KBM-7 (cell line): Measurements from ENCODE around the gene RPS2.
A peak's percentile ranks its signal among the peaks of the same experiment; 100 is the strongest.

ENCODE experiments used
- DNase-seq: peaks from one replicate; pipeline ENCODE4 v3.0.0-alpha.2; 2015
- in situ Hi-C: fragments of 300-500 bp; cut with MboI; formaldehyde crosslinking; loops from 2 replicates; pipeline ENCODE4 v1.14.3; 2020; ENCODE audit warnings: low sequenced_read_pairs, low pct_unique_long_range_greater_than_20kb, mixed read lengths

RPS2 gene

DNA sequence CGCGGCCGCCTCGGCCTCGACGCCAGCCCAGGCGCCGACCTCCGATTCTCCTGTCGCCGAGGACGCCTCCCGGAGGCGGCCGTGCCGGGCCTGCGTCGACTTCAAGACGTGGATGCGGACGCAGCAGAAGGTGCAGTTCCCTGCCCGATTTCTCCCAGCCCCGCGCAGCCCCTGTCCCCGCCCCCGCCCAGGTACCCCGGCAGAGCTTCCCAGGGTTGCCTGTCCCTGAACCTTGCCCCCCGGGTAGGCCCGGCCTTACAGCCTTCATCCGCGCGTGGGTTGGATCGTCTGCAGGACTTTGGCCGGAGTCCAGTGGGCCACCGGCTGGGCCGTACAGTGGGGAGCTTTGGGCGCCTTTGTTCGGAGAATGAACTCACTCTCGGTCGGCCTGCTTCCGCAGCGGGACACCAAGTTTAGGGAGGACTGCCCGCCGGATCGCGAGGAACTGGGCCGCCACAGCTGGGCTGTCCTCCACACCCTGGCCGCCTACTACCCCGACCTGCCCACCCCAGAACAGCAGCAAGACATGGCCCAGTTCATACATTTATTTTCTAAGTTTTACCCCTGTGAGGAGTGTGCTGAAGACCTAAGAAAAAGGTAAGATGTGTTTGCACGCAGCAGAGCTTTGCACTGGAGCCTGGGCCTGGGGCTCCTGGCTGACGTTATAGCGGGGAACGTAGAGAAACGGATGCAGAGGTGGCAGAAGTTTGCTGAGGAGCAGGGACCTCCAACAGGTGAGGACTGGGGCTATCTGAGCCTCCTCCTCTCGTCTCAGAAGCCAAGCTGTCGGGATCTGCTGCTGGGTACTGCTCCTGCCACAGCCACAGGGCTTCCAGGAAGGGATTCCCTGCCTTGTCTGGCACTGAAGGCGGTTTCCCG lies 20.0 kb upstream of the RPS2 start:
- DNase-seq = no peak
- in situ Hi-C loops = no loop called here

DNA sequence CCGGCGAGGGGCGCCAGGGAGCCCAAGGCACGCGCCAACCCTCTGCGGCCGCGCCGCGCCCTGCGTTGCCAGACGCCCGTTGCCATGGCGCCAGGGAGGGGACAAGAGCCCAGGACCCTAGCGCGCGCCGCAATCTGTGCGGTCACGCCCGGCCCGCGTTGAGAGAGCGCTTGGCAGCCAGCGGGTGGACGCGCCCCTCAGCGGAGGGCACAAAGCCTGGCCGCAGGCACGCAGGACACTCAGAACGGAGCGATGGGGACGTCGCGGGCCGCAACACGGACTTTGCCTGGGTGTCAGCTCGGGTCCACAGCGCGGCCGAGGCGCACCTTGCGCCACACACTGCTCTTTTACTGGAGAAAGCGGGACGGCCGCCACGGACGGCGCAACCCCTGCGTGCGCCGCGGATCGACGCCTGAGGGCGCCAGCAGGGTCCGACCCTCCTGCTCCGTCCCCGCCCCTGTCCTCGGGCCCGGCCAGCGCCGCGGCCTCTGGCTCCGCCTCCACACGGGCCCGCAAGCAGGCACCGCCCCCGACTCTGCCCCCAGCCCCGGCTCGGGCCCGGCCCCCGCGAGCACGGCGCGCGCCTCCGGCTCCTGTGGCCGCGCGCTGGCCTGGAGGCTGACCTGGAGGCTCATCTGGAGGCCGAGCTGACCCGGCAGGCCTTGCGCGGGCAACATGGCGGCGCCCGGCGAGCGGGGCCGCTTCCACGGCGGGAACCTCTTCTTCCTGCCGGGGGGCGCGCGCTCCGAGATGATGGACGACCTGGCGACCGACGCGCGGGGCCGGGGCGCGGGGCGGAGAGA lies 19.1 kb upstream of the RPS2 start, which contains the start of gene GFER:
TSS of gene GFER (plus strand) at position 650 of the 803 bp plus-strand sequence. CDS start at position 676, 26 bp downstream.
- peak; percentile 88 for DNase-seq

DNA sequence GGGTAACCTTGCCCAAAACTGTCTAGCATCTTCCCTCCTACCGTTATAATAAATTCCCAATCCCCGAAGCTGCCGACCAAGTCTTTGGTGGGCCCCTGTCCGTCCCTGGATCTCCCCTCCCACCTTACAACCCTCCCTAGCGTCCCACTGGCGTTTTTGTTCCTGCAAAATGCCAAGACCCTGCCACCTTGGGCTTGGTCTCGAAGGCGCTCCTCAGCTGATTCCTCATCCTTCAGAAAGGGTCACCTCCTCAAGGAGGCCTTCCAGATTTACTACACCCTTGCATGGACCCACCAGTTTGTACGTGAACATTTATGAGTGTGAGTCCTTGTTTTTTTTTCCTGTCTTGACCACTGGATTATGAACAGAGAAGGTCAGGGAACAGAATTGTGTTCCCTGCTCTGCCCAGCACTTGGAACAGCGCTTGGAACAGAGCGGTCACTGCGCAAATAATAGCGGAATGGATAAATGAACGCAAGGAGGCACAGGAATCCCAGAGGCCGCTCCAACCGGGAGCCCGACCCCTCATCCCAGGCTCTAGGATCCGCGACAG lies 18.4 kb upstream of the RPS2 start:
- in situ Hi-C loops = no loop called here
- no peak for DNase-seq

More for the DNA sequence above, 19.1 kb upstream of the RPS2 start, which contains the start of gene GFER:
- in situ Hi-C loops = no loop called here

DNA sequence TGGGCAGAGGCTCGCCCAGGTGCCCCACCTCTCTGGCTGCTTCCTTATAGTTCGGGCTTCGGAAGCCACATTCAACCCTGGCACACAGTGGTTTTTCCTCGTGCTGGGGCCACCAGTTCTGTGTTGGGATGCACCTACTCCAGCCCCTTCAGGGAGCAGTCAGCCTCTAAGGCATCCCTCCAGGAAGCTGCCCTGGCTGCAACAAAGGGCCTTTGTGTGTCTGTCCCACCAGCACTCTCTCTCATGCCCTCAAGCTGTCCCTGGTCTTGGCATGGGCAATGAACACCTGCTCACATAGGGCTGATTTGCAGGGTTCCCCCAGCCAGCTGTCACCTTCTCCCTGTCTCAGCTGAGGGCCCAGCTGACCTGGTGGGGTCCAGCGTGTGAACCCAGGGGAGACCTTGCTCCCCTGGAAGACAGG lies 17.4 kb upstream of the RPS2 start:
- DNase-seq = no peak
- in situ Hi-C loops = no loop called here

DNA sequence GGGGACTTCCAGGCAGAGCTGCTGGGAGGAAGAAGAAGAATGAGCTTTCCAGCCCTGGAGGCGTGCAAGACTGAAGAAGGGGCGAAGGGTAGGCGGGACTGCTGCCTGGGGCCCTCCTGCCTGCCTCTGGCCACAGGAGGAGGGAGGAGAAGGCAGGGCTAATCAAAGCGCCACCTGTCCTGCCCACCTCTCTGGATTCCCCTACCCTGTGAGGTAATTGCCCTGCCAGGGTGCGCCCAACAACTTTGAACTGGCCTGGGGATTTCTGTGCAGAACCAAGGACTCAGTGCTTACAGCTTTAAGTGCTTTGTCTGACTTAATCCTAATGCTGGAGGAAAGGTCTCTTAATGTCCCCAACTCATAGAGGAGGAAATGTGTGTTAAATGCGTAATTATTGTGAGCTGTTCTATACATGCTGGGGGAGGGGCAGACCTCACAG lies 16.8 kb upstream of the RPS2 start, which contains the start of gene NOXO1:
TSS of gene NOXO1 (minus strand) at position 72 of the 439 bp plus-strand sequence. CDS start 290 bp downstream, outside the sequence.
- in situ Hi-C loops = no loop called here
- no peak for DNase-seq

DNA sequence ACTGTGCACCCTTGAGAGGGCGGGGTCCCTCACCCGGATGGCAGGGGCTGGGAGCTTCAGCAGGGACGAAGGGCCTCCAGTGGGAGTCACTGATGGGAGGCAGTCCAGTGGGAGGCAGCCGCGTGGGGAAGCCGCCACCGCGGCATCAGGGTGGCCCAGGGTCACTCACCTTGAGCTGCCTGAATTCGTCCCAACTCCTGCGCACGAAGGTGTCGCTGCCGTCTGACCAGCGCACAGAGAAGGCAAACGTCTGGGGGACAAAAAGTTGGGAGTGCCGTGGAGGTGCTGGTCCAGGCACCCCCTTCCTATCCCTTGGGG lies 16.1 kb upstream of the RPS2 start:
- in situ Hi-C loops = no loop called here

DNA sequence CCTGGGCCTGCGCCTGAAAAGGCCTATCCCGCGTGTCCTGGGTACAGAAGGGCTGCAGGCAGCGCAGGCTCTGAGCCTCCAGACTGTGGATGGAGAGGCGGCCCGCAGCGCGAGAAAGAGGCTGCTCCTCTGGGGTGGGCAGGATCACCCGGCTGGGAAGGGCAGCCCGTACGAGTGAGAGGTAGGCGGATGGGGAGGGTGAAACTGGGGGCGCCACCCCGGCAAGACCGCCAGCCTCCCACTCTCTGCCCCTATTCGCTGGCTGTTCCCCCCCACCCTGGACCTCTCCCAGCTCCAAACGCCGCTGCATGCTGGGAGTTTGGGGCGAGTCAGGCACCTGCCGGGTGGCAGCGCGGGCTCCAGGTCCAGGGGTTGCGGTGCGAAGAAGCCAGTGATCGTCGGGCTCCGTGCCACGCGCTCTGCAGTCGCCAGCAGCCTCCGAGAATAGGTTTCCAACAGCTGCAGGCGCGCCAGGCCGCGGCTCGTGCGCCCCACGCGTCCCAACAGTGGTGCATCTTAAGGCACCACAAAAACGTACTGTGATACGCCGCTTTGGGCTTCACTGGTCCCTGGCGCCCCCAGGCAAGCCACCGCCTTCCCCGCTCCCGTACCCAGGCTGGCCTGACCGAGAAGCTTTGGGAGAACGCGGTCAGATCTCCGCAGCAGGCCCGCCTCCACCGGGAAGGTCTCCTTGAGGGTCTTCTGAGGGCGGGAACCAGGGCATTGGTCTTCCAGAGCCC lies 15.6 kb upstream of the RPS2 start:
- DNase-seq = no peak
- in situ Hi-C loops = no loop called here

More for the DNA sequence above, 16.1 kb upstream of the RPS2 start:
- DNase-seq = no peak

DNA sequence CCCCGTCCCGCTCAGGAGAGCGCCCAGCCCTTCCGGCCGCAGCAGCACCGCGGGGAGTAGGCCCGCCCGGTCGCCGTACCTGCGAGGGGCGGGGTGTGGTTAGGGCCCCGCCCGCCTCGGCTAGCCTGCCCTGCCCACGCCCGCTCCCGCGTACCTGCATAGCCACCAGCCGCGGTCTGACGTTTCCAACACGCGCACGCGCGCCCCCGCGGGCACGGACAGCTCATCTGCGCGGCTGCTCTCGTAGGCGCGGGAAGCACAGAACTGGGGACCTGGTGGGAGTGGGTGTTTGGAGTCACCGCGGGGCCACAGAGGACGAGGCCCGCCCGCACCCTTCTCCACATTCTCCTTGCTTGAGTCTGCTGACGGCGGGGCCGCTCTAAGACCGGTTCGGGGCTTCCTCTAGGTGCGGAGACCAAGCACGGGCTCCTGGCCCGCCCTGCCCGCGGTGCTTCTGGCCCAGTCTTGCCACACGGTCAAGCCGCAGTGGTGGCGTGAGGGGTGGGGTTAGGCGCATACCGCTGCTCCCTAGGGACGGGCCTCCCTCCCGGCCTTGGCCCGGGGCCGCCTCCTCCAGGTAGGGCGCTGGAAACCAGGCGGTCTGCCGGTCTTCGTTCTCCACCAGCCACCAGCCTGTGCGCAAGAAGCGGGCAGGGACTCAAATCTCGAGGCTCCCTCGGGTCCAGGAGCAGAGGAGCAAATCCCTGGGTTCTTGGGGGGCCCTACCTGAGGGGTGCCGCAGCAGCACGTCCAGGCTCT lies 14.8 kb upstream of the RPS2 start:
- in situ Hi-C loops = no loop called here
- DNase-seq = no peak

DNA sequence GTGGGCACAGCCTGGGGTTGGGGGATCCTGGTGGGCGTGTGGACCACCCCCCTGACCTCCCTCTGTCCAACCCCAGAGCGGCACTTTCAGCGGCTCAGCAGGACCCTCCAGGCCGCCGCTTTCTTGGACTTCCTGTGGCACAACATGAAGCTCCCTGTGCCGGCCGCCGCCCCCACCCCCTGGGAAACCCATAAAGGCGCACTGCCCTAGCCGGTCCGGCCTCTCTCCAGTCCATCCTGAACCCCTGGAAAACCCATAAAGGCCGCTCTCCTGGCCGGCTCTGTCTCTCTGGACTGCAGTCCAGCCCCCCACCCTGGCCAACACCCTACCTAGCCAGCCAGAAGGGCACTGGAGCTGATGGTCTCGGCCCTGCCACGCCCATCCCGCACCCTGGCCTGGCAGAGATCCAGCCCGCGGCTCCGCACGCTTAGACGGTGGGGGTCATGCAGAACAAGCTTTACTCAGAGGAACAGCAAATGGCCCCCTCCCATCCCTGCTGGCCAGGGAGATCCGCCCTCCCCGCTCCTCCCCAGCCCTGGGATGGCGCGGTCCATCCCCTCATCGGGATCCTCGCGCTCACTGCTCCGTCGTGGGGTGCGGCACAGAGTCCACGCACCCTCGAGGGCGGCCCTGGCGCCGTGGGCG lies 14.0 kb upstream of the RPS2 start:
- in situ Hi-C loops = no loop called here

DNA sequence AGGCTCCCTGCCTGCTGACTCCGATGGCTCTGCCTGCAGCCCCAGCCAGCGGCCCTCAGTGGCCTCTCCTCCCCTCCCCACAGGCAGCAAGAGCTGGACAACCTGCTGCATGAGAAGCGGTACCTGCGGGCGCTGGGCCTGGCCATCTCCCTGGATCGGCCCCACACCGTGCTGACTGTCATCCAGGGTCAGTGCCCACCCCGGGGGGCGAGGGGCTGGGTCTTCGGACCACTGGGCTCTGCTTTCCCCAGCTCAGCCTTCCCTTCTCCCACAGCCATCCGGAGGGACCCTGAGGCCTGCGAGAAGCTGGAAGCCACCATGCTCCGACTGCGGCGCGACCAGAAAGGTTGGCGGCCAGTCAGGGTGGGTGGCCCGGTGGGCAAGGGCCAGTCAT lies 13.2 kb upstream of the RPS2 start:
- DNase-seq = no peak
- in situ Hi-C loops = no loop called here

More for the DNA sequence above, 14.0 kb upstream of the RPS2 start:
- no peak for DNase-seq

DNA sequence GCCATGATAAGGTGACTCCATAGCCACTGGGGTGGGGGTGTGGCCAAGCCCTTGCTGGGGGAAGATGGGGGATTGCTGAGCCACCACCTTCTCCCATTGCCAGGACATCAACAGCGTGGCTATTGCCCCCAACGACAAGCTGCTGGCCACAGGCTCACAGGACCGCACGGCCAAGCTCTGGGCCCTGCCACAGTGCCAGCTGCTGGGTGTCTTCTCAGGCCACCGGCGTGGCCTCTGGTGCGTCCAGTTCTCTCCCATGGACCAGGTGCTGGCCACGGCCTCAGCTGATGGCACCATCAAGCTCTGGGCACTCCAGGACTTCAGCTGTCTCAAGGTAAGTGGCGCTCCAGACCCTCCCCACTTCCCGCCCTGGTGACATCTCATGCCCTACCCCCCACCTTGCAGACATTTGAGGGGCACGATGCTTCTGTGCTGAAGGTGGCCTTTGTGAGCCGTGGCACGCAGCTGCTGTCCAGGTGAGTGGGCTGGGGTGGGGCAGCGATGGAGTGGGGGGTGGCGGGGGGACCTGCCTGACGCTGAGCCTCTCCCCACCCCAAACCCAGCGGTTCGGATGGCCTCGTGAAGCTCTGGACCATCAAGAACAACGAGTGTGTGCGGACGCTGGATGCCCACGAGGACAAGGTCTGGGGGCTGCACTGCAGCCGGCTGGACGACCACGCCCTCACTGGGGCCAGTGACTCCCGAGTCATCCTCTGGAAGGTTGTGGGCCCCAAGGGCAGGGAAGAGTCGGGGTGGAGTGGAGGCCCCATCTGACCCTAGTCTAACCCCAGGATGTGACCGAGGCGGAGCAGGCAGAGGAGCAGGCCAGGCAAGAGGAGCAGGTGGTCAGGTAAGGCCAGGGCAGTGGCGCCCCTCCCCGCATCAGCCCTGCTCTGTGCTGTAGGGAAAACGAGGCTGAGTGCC lies 12.6 kb upstream of the RPS2 start:
- in situ Hi-C loops = no loop called here
- no peak for DNase-seq

DNA sequence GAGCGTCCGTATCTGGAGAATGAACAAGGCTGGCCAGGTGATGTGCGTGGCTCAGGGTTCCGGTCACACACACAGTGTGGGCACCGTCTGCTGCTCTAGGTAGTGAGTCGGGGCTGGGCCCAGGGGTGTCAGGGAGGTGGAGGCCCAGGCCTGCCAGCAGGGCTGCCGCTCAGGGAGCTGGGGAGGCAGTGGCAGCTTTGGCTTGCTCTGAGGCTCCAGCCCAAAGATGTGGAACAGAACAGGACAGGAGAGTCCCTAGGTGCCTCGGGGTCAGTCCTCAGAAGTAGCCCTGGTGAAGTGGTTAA lies 11.5 kb upstream of the RPS2 start:
- in situ Hi-C loops = no loop called here
- no peak for DNase-seq

DNA sequence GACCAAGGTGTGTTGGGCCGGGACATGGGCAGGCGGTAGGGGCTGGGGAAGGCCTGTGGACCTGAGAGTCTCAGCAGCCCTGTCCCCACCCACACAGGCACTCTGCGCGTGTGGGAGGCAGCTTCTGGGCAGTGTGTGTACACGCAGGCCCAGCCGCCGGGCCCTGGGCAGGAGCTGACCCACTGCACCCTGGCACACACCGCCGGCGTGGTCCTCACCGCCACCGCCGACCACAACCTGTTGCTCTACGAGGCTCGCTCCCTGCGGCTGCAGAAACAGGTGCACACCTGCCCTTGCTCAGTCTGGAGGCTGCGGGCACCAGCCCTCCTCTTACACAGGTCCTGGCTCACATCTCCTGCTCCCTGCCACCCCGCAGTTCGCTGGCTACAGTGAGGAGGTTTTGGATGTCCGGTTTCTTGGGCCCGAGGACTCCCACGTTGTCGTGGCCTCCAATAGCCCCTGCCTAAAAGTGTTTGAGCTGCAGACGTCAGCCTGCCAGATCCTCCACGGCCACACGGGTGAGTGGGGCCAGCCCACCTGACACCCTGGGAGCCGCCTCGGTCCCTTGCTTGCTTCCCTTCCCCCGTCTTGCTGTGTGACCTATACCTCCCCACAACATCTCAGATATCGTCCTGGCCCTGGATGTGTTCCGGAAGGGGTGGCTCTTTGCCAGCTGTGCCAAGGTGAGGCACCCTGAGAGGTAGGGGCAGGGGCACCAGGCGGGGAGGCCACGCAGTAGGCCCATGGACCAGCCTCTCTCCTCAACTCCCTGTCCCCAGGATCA lies 11.0 kb upstream of the RPS2 start:
- in situ Hi-C loops = no loop called here

DNA sequence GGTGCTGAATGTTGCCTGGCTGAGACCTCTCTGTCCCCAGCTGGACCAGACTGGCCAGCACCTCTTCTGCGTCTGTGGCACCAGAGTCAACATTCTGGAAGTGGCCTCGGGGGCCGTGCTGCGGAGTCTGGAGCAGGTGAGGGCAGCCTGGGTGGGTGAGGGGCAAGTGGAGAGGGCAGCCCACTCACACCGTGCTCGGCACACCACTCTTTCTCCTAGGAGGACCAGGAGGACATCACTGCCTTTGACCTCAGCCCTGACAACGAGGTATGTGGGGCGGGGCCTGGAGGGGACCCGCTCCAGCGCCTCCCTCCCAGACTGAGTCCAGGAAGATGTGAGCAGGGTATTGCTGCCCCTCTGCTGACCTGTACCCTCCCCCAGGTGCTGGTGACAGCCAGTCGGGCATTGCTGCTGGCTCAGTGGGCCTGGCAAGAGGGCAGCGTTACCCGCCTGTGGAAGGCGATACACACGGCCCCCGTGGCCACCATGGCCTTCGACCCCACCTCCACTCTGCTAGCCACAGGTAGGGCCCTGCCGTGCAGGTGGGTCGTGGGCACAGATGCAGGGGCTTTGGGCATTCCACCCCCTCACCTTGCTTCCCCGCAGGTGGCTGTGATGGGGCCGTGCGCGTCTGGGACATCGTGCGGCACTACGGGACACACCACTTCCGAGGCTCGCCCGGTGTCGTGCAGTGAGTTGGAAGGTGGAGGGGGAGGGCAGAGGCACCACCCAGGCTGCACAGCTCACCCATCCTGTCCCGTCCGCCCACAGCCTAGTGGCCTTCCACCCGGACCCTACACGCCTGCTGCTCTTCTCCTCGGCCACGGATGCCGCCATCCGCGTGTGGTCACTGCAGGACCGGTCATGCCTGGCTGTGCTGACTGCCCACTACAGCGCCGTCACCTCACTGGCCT lies 9.8 kb upstream of the RPS2 start:
- DNase-seq = no peak
- in situ Hi-C loops = no loop called here

More for the DNA sequence above, 11.0 kb upstream of the RPS2 start:
- no peak for DNase-seq

DNA sequence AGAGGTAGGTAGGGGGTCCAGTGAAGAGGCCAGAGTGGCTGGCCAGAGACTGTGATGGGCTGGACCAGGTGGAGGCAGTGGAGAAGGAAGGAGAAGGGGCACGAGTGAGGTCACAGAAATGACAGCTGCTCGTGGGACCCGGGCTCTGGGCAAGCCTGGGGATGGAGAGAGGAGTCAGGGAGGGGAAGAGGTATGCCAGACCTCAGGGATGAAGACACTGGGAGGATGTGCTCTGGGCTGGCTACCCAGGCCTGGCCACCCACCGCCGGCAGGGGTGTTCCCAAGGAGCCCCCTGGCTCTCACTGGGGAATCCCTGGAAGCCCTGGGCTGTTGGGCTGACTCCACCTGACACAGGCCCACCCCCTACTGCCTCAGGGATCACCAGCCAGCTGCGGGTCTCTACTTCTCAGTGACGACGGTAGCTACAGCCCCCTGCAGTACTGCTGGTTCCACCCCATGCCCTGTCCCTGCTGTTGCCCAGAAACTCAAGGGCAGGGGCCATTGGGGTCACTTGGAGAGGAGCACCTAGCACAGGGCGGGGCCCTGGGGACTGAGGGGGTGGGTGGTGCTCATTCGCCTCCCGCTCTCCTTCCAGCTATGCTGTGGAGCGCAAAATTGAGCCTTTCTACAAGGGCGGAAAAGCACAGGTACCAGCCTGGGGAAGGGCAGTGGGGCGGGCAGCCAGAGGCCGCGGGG lies 9.0 kb upstream of the RPS2 start:
- DNase-seq = no peak
- in situ Hi-C loops = no loop called here
